Measurements from ENCODE around the gene RAB31. TPM values are rescaled to one million over a fixed set of nuclear protein-coding genes. Genes with fewer than 3 reads are reported as not detected.

Gene RAB31
- total RNA-seq, 4 donors from 2014 or later: 51.1 to 79.3 (median 67.9) TPM

- ATAC-seq (ENCODE audit: low FRiP score) (no peak), DNase-seq (ENCODE audit: low spot score) (no peak)
- no peak for TF ChIP-seq CTCF (IDR thresholded peaks at IDR 0.05)
Observed at GRCh38 chr18:9712130-9712577, 4.1 kb downstream of the RAB31 start.

- DNase-seq (ENCODE audit: low spot score) (no peak), ATAC-seq (ENCODE audit: low FRiP score) (no peak)
- no peak for TF ChIP-seq CTCF (IDR thresholded peaks at IDR 0.05)
Observed at GRCh38 chr18:9712611-9713010, 4.5 kb downstream of the RAB31 start.

GRCh38 chr18:9714266-9715087, 6.4 kb downstream of the RAB31 start:
- no peak for TF ChIP-seq CTCF (IDR thresholded peaks at IDR 0.05)
- ATAC-seq (ENCODE audit: low FRiP score) (no peak), DNase-seq (ENCODE audit: low spot score) (no peak)

GRCh38 chr18:9715088-9715343, 6.9 kb downstream of the RAB31 start:
- TF ChIP-seq CTCF (IDR thresholded peaks at IDR 0.05): no peak
- DNase-seq (ENCODE audit: low spot score) (no peak), ATAC-seq (ENCODE audit: low FRiP score) (no peak)

- TF ChIP-seq CTCF (IDR thresholded peaks at IDR 0.05): no peak
- DNase-seq (ENCODE audit: low spot score) (no peak), ATAC-seq (ENCODE audit: low FRiP score) (no peak)
Observed at GRCh38 chr18:9715978-9716774, 8.1 kb downstream of the RAB31 start.

GRCh38 chr18:9716780-9717563, 8.9 kb downstream of the RAB31 start:
- DNase-seq (ENCODE audit: low spot score) (no peak), ATAC-seq (ENCODE audit: low FRiP score) (no peak)
- TF ChIP-seq CTCF (IDR thresholded peaks at IDR 0.05): no peak

Data from omental fat pad (tissue), 4 donors.